ENCODE results near the gene NAA25.

Gene NAA25

GRCh38 chr12:112025808-112026375, 82.7 kb downstream of the NAA25 start:
- DNase-seq (ENCODE audit: low spot score) = no peak
- Histone ChIP-seq H3K36me3 (replicated peaks in 1 of 2; ENCODE audit: control insufficient read depth in 2 of 2, insufficient read depth in 2 of 2, low read length in 2 of 2) (peaks cover 18 to 92% of the 10 kb centered on the region in 2 donors), H2AK5ac (ENCODE audit: low read depth, low read length) (no peak overlapping the region), H3K4ac (ENCODE audit: low read length) (no peak overlapping the region), H3K18ac (ENCODE audit: low read length) (no peak overlapping the region), H4K91ac (ENCODE audit: low read depth, low read length, poor library complexity) (no peak overlapping the region), H3K27ac (replicated peaks; ENCODE audit: low read length) (no peak overlapping the region), H2BK5ac (ENCODE audit: low read length) (no peak overlapping the region), H2BK15ac (ENCODE audit: low read length) (no peak overlapping the region), H4K8ac (ENCODE audit: low read depth, low read length) (no peak overlapping the region), H3K23ac (ENCODE audit: low read depth, low read length, poor library complexity) (no peak overlapping the region), H2BK12ac (ENCODE audit: low read length) (no peak overlapping the region), H3K4me2 (ENCODE audit: insufficient read depth, low read length, poor library complexity, severe bottlenecking) (no peak overlapping the region), H3K14ac (ENCODE audit: low read length) (no peak overlapping the region), H3K4me1 (ENCODE audit: control insufficient read depth in 2 of 2, insufficient read depth in 1 of 2, low read depth in 1 of 2, low read length in 2 of 2) (peaks cover 0 to 6% of the 10 kb centered on the region in 2 donors), H3K27me3 (ENCODE audit: control insufficient read depth in 3 of 3, insufficient read depth in 3 of 3, low read depth in 1 of 3, low read length in 3 of 3) (no peaks in the 10 kb centered on the region), H3K9ac (ENCODE audit: low read depth, low read length, poor library complexity) (no peak overlapping the region), H3K9me3 (replicated peaks in 1 of 2; ENCODE audit: control insufficient read depth in 2 of 2, insufficient read depth in 1 of 2, low read depth in 1 of 2, low read length in 2 of 2) (no peaks in the 10 kb centered on the region), H3K79me1 (ENCODE audit: low read depth, low read length) (no peaks in the 10 kb centered on the region), H2AFZ (ENCODE audit: low read length) (no peak overlapping the region), H2BK120ac (ENCODE audit: low read depth, low read length) (no peak overlapping the region), H3K4me3 (ENCODE audit: low read length in 2 of 2) (no peak overlapping the region)
- WGBS, 2 donors (ENCODE audit: extremely low coverage in 2 of 2, insufficient read length in 2 of 2, insufficient replicate concordance in 1 of 2) = no CpG with 5 or more reads among the region's 4 CpGs

GRCh38 chr12:112023759-112024396, 84.7 kb downstream of the NAA25 start:
- H3K9me3 ChIP-seq (replicated peaks in 1 of 2; ENCODE audit: control insufficient read depth in 2 of 2, insufficient read depth in 1 of 2, low read depth in 1 of 2, low read length in 2 of 2) = no peaks in the 10 kb centered on the region
- H3K36me3 ChIP-seq (replicated peaks in 1 of 2; ENCODE audit: control insufficient read depth in 2 of 2, insufficient read depth in 2 of 2, low read length in 2 of 2) = peaks cover 19 to 92% of the 10 kb centered on the region in 2 donors
- no peak overlapping the region for H3K23ac ChIP-seq (ENCODE audit: low read depth, low read length, poor library complexity)
- H3K79me1 ChIP-seq (ENCODE audit: low read depth, low read length) = peaks cover 2% of the 10 kb centered on the region
- H2AK5ac ChIP-seq (ENCODE audit: low read depth, low read length) = no peak overlapping the region
- H3K4me2 ChIP-seq (ENCODE audit: insufficient read depth, low read length, poor library complexity, severe bottlenecking) = no peak overlapping the region
- no peak overlapping the region for H2AFZ ChIP-seq (ENCODE audit: low read length)
- no peak overlapping the region for H3K14ac ChIP-seq (ENCODE audit: low read length)
- no peak overlapping the region for H2BK120ac ChIP-seq (ENCODE audit: low read depth, low read length)
- no peak overlapping the region for H2BK15ac ChIP-seq (ENCODE audit: low read length)
- peaks cover 0 to 6% of the 10 kb centered on the region in 2 donors for H3K4me1 ChIP-seq (ENCODE audit: control insufficient read depth in 2 of 2, insufficient read depth in 1 of 2, low read depth in 1 of 2, low read length in 2 of 2)
- no CpG with 5 or more reads among the region's 4 CpGs for WGBS, 2 donors (ENCODE audit: extremely low coverage in 2 of 2, insufficient read length in 2 of 2, insufficient replicate concordance in 1 of 2)
- no peak overlapping the region for H3K4me3 ChIP-seq (ENCODE audit: low read length in 2 of 2)
- no peak overlapping the region for H4K91ac ChIP-seq (ENCODE audit: low read depth, low read length, poor library complexity)
- no peak for DNase-seq (ENCODE audit: low spot score)
- no peaks in the 10 kb centered on the region for H3K27me3 ChIP-seq (ENCODE audit: control insufficient read depth in 3 of 3, insufficient read depth in 3 of 3, low read depth in 1 of 3, low read length in 3 of 3)
- H2BK5ac ChIP-seq (ENCODE audit: low read length) = no peak overlapping the region
- H2BK12ac ChIP-seq (ENCODE audit: low read length) = no peak overlapping the region
- H4K8ac ChIP-seq (ENCODE audit: low read depth, low read length) = no peak overlapping the region
- H3K18ac ChIP-seq (ENCODE audit: low read length) = no peak overlapping the region
- no peak overlapping the region for H3K27ac ChIP-seq (replicated peaks; ENCODE audit: low read length)
- no peak overlapping the region for H3K4ac ChIP-seq (ENCODE audit: low read length)
- H3K9ac ChIP-seq (ENCODE audit: low read depth, low read length, poor library complexity) = no peak overlapping the region

GRCh38 chr12:112022241-112023016, 86.2 kb downstream of the NAA25 start:
- peaks cover 2% of the 10 kb centered on the region for H3K79me1 ChIP-seq (ENCODE audit: low read depth, low read length)
- peaks cover 16 to 91% of the 10 kb centered on the region in 2 donors for H3K36me3 ChIP-seq (replicated peaks in 1 of 2; ENCODE audit: control insufficient read depth in 2 of 2, insufficient read depth in 2 of 2, low read length in 2 of 2)
- no peak overlapping the region for H2BK5ac ChIP-seq (ENCODE audit: low read length)
- H3K4me1 ChIP-seq (ENCODE audit: control insufficient read depth in 2 of 2, insufficient read depth in 1 of 2, low read depth in 1 of 2, low read length in 2 of 2) = peaks cover 0 to 6% of the 10 kb centered on the region in 2 donors
- no peaks in the 10 kb centered on the region for H3K27me3 ChIP-seq (ENCODE audit: control insufficient read depth in 3 of 3, insufficient read depth in 3 of 3, low read depth in 1 of 3, low read length in 3 of 3)
- WGBS, 2 donors (ENCODE audit: extremely low coverage in 2 of 2, insufficient read length in 2 of 2, insufficient replicate concordance in 1 of 2) = no CpG with 5 or more reads among the region's 11 CpGs
- no peak overlapping the region for H2BK120ac ChIP-seq (ENCODE audit: low read depth, low read length)
- no peak overlapping the region for H2AFZ ChIP-seq (ENCODE audit: low read length)
- H3K9ac ChIP-seq (ENCODE audit: low read depth, low read length, poor library complexity) = no peak overlapping the region
- no peak overlapping the region for H4K91ac ChIP-seq (ENCODE audit: low read depth, low read length, poor library complexity)
- no peak overlapping the region for H2AK5ac ChIP-seq (ENCODE audit: low read depth, low read length)
- H3K4me3 ChIP-seq (ENCODE audit: low read length in 2 of 2) = no peak overlapping the region
- no peak overlapping the region for H3K4ac ChIP-seq (ENCODE audit: low read length)
- H2BK15ac ChIP-seq (ENCODE audit: low read length) = no peak overlapping the region
- H3K4me2 ChIP-seq (ENCODE audit: insufficient read depth, low read length, poor library complexity, severe bottlenecking) = no peak overlapping the region
- H3K23ac ChIP-seq (ENCODE audit: low read depth, low read length, poor library complexity) = no peak overlapping the region
- no peak for DNase-seq (ENCODE audit: low spot score)
- H4K8ac ChIP-seq (ENCODE audit: low read depth, low read length) = no peak overlapping the region
- no peak overlapping the region for H2BK12ac ChIP-seq (ENCODE audit: low read length)
- no peak overlapping the region for H3K18ac ChIP-seq (ENCODE audit: low read length)
- H3K27ac ChIP-seq (replicated peaks; ENCODE audit: low read length) = no peak overlapping the region
- no peaks in the 10 kb centered on the region for H3K9me3 ChIP-seq (replicated peaks in 1 of 2; ENCODE audit: control insufficient read depth in 2 of 2, insufficient read depth in 1 of 2, low read depth in 1 of 2, low read length in 2 of 2)
- H3K14ac ChIP-seq (ENCODE audit: low read length) = no peak overlapping the region

GRCh38 chr12:112020947-112021457, 87.6 kb downstream of the NAA25 start:
- H3K9ac ChIP-seq (ENCODE audit: low read depth, low read length, poor library complexity) = no peak overlapping the region
- H3K4me1 ChIP-seq (ENCODE audit: control insufficient read depth in 2 of 2, insufficient read depth in 1 of 2, low read depth in 1 of 2, low read length in 2 of 2) = peaks cover 0 to 3% of the 10 kb centered on the region in 2 donors
- H3K14ac ChIP-seq (ENCODE audit: low read length) = no peak overlapping the region
- no peaks in the 10 kb centered on the region for H3K27me3 ChIP-seq (ENCODE audit: control insufficient read depth in 3 of 3, insufficient read depth in 3 of 3, low read depth in 1 of 3, low read length in 3 of 3)
- no peak overlapping the region for H3K4ac ChIP-seq (ENCODE audit: low read length)
- peaks cover 16 to 93% of the 10 kb centered on the region in 2 donors for H3K36me3 ChIP-seq (replicated peaks in 1 of 2; ENCODE audit: control insufficient read depth in 2 of 2, insufficient read depth in 2 of 2, low read length in 2 of 2)
- no peak overlapping the region for H2BK15ac ChIP-seq (ENCODE audit: low read length)
- no peak for DNase-seq (ENCODE audit: low spot score)
- H3K4me2 ChIP-seq (ENCODE audit: insufficient read depth, low read length, poor library complexity, severe bottlenecking) = no peak overlapping the region
- H3K18ac ChIP-seq (ENCODE audit: low read length) = no peak overlapping the region
- no peak overlapping the region for H3K27ac ChIP-seq (replicated peaks; ENCODE audit: low read length)
- no CpG with 5 or more reads among the region's 8 CpGs for WGBS, 2 donors (ENCODE audit: extremely low coverage in 2 of 2, insufficient read length in 2 of 2, insufficient replicate concordance in 1 of 2)
- no peak overlapping the region for H4K91ac ChIP-seq (ENCODE audit: low read depth, low read length, poor library complexity)
- peaks cover 0 to 3% of the 10 kb centered on the region in 2 donors for H3K9me3 ChIP-seq (replicated peaks in 1 of 2; ENCODE audit: control insufficient read depth in 2 of 2, insufficient read depth in 1 of 2, low read depth in 1 of 2, low read length in 2 of 2)
- no peak overlapping the region for H2BK12ac ChIP-seq (ENCODE audit: low read length)
- H3K23ac ChIP-seq (ENCODE audit: low read depth, low read length, poor library complexity) = no peak overlapping the region
- H3K79me1 ChIP-seq (ENCODE audit: low read depth, low read length) = peaks cover 2% of the 10 kb centered on the region
- H2AK5ac ChIP-seq (ENCODE audit: low read depth, low read length) = no peak overlapping the region
- no peak overlapping the region for H3K4me3 ChIP-seq (ENCODE audit: low read length in 2 of 2)
- H2AFZ ChIP-seq (ENCODE audit: low read length) = no peak overlapping the region
- H4K8ac ChIP-seq (ENCODE audit: low read depth, low read length) = no peak overlapping the region
- H2BK120ac ChIP-seq (ENCODE audit: low read depth, low read length) = no peak overlapping the region
- no peak overlapping the region for H2BK5ac ChIP-seq (ENCODE audit: low read length)

All from neuronal stem cell (in vitro differentiated cells).